ENCODE measurements around the gene TRNT1.

Gene TRNT1

DNA sequence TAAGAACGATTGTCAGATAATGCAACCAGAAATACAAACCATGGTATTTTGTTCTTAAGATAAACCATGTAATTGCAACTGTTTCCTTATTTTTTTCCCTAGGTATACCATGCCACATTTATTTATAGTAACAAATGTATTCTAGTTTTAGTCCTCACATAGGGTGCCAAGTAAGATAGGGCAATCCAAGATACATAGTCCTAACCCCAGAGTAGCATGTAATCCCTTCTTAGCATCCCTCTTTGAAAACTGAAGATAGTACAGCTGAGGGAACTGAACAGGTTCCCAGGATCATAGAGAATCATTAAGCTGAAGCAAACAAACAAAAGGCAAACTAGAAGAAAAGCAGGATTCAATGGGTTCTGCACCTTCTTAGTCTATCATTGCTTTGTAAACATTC is 24.8 kb downstream of the TRNT1 start:
- DNase-seq (ENCODE audit: low read depth) = no peak
- TF ChIP-seq, protein P1, sequence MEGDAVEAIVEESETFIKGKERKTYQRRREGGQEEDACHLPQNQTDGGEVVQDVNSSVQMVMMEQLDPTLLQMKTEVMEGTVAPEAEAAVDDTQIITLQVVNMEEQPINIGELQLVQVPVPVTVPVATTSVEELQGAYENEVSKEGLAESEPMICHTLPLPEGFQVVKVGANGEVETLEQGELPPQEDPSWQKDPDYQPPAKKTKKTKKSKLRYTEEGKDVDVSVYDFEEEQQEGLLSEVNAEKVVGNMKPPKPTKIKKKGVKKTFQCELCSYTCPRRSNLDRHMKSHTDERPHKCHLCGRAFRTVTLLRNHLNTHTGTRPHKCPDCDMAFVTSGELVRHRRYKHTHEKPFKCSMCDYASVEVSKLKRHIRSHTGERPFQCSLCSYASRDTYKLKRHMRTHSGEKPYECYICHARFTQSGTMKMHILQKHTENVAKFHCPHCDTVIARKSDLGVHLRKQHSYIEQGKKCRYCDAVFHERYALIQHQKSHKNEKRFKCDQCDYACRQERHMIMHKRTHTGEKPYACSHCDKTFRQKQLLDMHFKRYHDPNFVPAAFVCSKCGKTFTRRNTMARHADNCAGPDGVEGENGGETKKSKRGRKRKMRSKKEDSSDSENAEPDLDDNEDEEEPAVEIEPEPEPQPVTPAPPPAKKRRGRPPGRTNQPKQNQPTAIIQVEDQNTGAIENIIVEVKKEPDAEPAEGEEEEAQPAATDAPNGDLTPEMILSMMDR (conservative IDR thresholded peaks at IDR 0.05; ENCODE audit: low read depth, low read length) = no peak
- H3K4me3 ChIP-seq (ENCODE audit: low read depth, low read length) = no peak overlapping the region

DNA sequence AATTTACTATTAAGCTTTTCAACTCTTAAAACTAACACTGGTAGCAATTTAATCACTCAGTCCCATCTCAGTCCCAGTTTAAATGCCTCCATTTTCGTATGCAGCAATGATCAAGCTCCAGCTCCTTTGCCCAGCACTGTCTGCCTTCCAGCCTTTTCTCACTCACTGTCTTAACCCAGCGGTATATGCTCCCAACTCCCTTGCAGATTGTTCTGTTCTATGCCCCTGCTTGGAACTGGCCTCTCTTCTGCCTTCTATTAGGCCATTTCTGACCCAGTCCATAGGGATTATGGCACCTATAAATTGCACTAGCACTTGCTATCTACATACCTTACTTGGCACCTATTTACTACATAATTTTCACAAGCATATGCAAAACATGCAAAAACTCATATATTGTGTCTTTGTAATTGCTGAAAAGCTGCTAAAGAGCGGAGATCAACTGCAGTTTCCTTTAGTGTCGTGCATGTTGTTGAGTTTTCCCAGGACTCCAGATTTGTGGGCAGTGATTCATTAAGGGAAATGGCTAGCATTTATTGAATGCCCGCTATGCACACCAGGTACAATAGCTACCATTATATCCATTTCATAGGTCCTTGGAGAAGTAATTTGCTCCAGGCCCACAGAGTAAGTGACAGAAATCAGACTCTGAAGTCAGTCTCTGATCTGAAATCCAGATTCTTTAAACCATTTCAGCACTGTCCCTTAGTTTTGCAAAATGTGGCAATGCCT is 28.3 kb downstream of the TRNT1 start:
- H3K4me3 ChIP-seq (ENCODE audit: low read depth, low read length) = no peak overlapping the region
- DNase-seq (ENCODE audit: low read depth) = no peak
- TF ChIP-seq, protein P1 (conservative IDR thresholded peaks at IDR 0.05; ENCODE audit: low read depth, low read length) = no peak

- no peak for DNase-seq (ENCODE audit: low read depth)
- TF ChIP-seq, protein P1 (conservative IDR thresholded peaks at IDR 0.05; ENCODE audit: low read depth, low read length) = no peak
- no peak overlapping the region for H3K4me3 ChIP-seq (ENCODE audit: low read depth, low read length)
These were observed 30.7 kb downstream of the TRNT1 start for GRCh38 chr3:3157484-3157883.

GRCh38 chr3:3160826-3161225 is 34.1 kb downstream of the TRNT1 start:
- no peak overlapping the region for H3K4me3 ChIP-seq (ENCODE audit: low read depth, low read length)
- TF ChIP-seq, protein P1 (conservative IDR thresholded peaks at IDR 0.05; ENCODE audit: low read depth, low read length) = no peak
- DNase-seq (ENCODE audit: low read depth) = no peak

DNA sequence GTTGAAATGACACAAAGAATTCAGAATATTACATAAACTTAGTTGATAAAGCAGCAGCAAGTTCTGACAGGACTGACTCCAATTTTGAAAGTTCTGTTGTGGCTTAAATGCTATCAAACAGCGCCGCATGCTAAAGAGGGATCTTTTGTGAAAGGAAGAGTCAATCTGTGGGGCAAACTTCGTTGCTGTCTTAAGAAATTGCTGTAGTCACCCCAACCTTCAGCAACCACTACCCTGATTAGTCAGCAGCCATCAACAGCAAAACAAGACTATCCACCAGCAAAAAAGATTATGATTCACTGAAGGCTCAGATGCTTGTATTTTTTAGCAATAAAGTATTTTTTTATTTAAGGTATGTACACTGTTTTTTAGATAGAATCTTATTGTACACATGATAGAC is 38.5 kb downstream of the TRNT1 start:
- DNase-seq (ENCODE audit: low read depth) = no peak
- H3K4me3 ChIP-seq (ENCODE audit: low read depth, low read length) = no peak overlapping the region
- TF ChIP-seq, protein P1 (conservative IDR thresholded peaks at IDR 0.05; ENCODE audit: low read depth, low read length) = no peak

- no peak overlapping the region for H3K4me3 ChIP-seq (ENCODE audit: low read depth, low read length)
- TF ChIP-seq, protein P1 (conservative IDR thresholded peaks at IDR 0.05; ENCODE audit: low read depth, low read length) = no peak
- DNase-seq (ENCODE audit: low read depth) = no peak
These were observed 38.9 kb downstream of the TRNT1 start for GRCh38 chr3:3165650-3166049.

GRCh38 chr3:3170998-3171397 is 44.3 kb downstream of the TRNT1 start:
- TF ChIP-seq, protein P1 (conservative IDR thresholded peaks at IDR 0.05; ENCODE audit: low read depth, low read length) = peak; percentile 53
- peak; percentile 71 for DNase-seq (ENCODE audit: low read depth)
- H3K4me3 ChIP-seq (ENCODE audit: low read depth, low read length) = no peak overlapping the region

All from choroid plexus epithelial cell (primary cell).